ENCODE measurements around the gene MPP1.

Gene MPP1

GRCh38 chrX:154774622-154775021 lies 30.7 kb downstream of the MPP1 start:
- DNase-seq = no peak

GRCh38 chrX:154762537-154763296 lies 42.6 kb downstream of the MPP1 start, which contains the start of gene DKC1:
Gene DKC1 (plus strand): TSS chrX:154762864. CDS start chrX:154762966, 102 bp downstream.
- DNase-seq = peak; percentile 95 to 99

DNA sequence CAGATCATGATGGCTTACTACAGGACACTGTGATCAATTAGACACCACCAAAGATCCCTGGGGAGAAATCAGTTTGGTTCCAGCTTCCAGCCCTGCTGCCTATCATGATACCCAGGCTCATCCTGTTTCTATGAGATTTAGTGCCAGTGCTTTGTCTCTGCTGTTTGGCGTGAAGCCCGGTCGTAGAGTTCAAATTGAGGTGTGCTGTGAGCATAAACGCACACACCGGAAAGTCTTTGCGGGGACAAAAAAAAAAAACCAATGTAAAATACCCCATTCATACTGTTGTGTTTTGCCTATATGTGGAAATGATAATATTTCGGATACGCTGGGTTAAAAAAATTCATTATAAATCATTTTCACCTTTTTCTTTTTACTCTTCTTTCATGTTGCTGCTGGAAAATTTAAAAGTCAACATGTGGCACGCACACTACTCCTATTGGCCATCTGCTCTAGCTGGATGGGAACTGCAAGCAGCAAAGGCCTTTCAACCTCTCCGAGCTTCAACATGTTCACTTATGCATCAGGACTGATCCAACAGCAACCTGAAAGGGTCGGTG lies 43.2 kb downstream of the MPP1 start:
- peak; percentile 35 to 55 for DNase-seq

DNA sequence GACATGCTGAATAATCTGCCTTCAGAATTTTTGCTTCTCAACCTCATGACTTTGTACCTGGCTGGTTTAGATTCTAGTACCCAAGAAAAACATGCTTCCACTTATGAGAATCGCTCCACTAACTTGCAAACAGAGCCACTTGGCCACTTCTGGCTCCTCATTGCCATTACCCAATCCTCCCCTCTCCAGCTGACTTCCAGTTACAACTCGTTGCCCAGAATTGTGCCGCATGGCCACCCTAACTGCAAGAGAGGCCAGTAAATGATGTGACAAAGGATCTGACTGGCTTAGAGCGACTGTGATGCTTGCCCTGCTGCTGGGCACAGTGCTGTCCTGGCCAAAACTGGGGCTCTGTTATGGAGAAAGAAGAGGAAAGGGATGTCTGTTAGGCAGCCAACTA lies 46.6 kb downstream of the MPP1 start:
- no peak for DNase-seq

DNA sequence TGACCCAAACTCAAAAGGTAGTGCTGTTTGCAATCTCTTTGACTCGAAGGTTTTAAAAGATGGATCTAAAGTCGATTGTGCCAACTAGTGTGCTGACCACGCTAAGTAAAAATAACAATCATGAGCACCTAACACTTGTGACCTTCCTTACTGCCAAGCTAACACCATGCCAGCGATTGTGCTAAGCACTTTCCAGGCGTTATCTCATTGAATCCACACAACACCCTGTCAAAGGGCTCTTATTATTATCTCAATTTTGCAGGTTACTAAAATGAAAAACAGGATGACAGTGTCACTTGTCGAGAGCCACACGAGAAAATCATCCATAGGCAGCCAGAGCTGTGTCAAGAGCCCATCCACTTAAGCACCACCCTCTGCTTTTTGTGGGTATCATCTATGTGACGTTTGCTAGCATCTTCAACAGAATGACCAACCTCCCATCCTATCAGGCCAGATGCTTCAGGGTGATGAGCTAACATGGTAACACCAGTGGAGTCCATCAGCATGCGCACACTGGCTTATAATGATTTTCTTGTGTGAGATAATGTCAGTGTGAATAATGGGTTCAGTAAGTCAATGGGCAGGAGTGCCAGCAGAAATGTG lies 53.5 kb downstream of the MPP1 start:
- peak; percentile 92 to 95 for DNase-seq

GRCh38 chrX:154751203-154751668 lies 54.0 kb downstream of the MPP1 start:
- DNase-seq = peak; percentile 22 to 63

- peak; percentile 25 to 59 for DNase-seq
These were observed 54.7 kb downstream of the MPP1 start, which contains the start of gene GAB3 for GRCh38 chrX:154750301-154751202. Gene GAB3 (minus strand): TSS chrX:154751077. CDS start chrX:154751025, 52 bp downstream.

GRCh38 chrX:154749856-154750255 lies 55.4 kb downstream of the MPP1 start:
- peak; percentile 51 to 82 for DNase-seq

DNA sequence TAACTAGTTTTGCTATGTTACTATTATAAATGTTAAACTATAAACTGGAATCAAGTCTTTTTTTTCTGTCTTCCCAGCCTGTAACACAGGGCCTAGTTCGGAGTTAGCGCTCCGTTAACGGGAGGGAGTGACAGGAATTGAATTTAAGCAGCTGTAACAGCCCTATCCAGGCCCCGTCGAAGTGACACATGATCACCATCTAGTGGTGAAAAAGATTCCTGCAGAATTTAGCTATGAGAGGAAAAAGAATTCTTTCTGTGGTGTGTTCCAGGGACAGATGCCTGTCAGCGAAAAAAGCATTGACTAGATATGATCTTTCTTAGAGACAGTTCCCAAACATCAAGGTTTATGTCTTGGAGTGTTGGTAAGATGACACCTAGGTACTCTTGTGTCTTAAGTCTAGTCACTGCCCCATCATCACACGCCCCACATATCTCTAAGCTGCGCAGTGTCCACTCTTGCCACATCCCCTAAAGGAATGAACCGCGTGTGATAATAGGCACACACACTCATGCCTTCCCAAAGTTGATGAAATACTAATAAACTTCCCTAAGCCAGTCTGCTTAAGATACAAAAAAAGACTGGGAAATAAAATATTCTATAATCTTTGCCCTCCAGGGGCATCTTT lies 56.5 kb downstream of the MPP1 start:
- DNase-seq = peak; percentile 51 to 73

GRCh38 chrX:154742613-154743012 lies 62.7 kb downstream of the MPP1 start:
- DNase-seq = no peak

GRCh38 chrX:154739952-154740465 lies 65.3 kb downstream of the MPP1 start:
- DNase-seq = no peak

DNA sequence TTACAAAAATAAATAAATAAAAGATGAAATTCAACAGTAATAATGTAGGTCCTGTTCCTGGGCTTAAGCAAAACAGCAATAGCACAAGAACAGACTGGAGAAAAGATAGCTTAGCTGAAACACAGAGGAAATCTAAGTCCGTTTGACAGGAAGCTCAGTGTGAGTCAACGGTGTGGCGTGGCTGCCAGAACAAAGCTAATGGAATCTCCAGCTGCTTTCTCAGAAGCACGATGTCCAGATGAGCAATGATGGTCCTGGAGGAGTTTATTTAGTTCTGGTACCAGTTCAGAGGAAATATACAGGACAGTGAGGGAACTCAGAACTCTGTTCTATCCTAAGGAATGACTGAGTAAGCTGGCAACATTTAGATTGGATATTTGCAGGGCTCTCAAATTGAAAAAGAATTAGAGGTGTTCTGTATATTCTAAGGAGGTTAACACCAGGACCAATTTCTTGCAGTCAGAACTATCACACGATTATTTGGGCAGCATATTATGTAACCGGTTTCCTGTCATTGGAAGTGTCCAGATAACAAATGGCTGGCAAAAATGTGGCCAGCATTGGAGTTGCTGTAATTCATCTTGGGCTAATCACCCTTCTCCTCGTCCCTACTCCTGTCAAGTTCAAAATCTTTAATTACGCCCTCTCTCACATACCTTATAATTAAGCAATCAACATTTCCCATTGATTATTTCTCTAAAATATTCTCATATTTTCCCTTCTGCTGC lies 67.1 kb downstream of the MPP1 start:
- DNase-seq = no peak

GRCh38 chrX:154737136-154737535 lies 68.1 kb downstream of the MPP1 start:
- DNase-seq = no peak

- DNase-seq = no peak
These were observed 69.4 kb downstream of the MPP1 start for GRCh38 chrX:154735695-154736393.

- DNase-seq = no peak
These were observed 71.1 kb downstream of the MPP1 start for GRCh38 chrX:154734061-154734781.

GRCh38 chrX:154733066-154733425 lies 72.2 kb downstream of the MPP1 start:
- DNase-seq = no peak

- no peak for DNase-seq
These were observed 72.7 kb downstream of the MPP1 start for GRCh38 chrX:154732421-154733065.

DNA sequence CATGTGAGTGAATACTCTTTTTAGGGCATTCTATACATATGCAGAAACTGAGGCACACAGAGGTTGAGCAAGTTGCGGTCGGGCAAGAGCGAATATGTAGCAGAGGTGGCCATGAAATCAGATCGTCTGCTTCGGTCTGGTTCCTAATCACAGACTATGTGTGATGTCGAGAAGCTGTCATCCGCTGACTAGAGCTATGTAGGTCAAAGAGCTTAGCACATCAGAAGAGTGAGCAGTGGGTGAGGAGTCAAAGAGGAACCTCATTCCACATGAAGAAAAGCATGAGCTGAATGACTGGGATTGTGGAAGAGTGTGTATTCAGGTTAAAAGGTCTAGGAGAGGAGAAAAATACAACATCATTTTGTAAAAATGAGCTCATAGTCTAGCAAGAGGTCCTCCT lies 73.4 kb downstream of the MPP1 start:
- DNase-seq = no peak

GRCh38 chrX:154731184-154731583 lies 74.1 kb downstream of the MPP1 start:
- DNase-seq = no peak

Measured in NCI-H524 (cell line).